ENCODE measurements around the gene BTG4.
A peak's percentile ranks its signal among the peaks of the same experiment; 100 is the strongest.

BTG4 gene

DNA sequence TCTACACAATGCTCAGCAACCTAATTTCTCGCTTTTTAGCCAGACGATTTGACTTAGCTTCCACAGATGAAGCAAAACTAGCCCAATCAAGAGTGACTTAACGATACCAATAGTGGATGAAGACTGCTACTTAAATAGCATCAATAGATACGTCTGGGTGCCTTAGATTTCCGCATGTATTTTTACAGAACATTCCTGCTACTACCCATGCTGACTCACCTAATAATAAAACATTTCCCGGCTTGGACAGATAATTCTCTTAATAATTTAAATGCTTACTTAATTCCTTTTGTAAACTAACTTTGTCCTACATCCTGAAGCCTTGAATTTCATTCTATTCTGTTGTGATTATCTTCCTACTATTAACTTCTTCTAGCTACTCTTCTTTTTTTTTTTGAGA, 23.1 kb upstream of the BTG4 start:
- DNase-seq: no peak

DNA sequence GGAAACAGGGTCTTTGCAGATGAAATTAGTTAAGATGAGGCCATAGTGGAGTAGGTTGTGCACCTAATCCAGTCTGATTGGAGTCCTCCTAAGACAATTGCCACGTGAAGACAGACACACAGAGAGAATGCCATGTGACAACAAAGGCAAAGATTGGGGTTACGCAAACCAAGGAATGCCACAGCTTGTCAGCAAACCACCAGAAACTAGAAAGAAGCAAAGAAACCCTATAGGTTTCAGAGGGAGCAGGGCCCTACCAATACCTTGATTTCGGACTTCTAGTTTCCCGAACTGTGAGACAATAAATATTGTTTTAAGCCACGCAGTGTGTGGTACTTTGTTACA, 20.2 kb upstream of the BTG4 start:
- no peak for DNase-seq

DNA sequence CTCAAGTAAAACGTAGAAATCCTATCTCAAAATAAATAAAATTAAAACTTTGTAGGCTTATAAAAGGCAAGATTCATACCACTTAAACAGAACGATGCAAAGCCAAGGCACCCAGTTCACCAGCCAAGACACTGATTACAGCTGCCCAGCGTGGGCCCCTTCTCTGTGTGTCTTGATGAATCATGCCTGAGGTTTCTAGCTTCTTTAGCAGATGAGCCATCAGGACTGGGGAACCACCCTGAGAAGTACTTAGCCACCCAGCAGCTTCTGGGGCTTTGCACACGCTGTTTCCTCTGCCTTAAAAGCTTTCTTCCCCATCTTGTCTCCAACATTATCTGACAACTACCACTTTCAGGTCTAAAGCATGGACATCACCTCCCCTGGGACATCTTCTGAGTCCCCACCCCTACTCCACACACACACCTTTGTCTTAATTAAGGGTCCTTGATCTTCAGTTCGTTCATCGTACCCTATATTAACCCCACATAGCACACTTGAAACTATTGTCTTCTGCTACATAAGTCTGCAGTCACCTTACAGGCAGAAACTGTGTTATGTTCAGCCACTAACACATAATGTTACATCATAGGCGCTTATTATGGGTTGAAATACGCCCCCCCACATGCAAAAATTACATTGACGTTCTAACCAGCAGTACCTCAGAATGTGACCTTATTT, 19.6 kb upstream of the BTG4 start:
- peak in 2 of 4 experiments; percentile 8 to 21 for DNase-seq

DNA sequence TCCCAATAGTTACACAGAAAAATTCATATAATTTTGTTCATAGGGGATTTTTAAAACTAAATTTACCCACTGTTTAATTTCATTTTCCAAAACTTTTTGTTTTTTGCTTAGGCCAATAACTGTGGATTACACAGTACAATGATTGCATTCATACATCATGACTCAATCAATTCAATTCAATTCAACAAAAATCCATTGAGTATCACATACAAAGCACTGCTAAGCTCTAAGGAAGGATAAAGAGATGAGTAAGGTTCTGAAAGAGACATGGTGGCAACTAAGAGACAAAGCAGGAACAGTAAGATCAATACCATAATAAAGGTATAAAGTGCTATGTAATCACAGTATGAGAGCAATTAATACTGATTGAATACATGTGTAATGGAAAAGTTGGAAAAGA, 18.9 kb upstream of the BTG4 start:
- no peak for DNase-seq

DNA sequence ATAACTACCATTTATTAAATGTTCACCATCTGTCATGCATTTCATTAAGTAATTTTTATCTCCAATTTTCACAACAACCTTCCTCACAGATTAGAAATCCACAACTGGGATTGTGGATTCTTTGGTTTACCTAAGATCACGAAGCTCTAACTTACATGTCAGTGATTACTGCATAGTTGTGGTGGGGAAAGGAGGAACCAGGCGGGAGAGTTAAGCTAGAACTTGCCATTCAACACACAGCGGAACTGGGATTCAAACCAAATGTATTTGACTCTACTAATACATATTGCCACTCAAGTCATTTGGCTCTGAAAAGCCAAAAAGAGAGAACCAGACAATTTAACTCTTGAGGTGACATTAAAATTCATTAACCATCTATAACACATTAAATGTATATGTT, 17.9 kb upstream of the BTG4 start:
- no peak for DNase-seq

DNA sequence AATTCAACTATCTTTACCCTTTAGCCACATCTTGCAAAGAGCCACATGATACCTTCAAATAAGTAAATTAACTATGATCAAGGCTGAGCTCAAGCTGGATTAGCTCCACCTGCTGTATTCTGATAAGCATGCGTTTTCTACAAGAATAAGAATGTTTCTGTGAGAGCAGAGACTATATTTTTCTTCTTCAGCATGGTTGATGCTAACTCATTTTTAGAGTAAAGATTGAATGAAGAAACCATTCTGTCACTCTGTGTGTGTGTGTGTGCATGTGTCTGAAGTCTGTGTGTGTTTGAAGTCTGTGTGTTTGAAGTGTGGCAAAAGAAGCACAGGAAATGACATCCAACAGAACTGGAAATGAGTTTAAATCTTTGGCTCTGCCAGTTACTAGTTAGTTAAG, 16.4 kb upstream of the BTG4 start:
- no peak for DNase-seq

DNA sequence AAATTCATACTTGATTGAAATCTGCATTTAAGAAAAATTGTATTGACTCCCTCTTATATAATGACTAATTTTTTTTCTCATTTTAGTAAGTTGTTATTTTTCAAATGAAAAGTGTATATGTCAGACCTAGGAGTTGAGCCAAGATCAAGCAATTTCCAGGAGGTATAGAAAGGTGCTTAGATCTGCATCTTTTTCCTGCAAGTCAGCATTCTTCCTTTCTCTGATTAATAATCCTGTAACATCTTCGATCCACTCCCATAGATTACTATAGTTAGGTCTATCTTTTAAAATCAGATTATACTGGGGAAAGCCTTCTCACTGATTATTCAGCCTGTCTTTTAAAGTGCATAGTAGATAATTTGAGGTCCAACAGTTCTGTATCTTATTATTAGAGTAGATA, 15.1 kb upstream of the BTG4 start:
- no peak for DNase-seq

DNA sequence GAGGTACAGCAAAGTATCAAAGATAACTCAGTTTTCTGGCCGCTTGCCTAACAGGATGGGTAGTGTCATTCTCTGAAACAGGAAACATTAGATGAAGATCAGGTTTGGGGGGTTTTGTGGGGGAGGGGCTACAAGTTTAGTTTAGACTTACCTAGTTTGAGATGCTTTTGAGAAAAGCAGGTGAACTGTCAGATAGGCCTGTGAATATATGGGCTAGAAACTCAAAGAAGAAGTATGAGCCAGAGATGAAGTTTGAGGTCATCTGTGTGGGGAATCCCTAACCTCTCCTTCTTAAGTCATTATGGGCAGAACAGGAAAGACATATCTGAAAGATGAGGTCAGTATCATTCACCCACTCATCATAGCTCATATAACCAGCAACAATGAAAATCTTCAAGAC, 14.3 kb upstream of the BTG4 start:
- DNase-seq: no peak

DNA sequence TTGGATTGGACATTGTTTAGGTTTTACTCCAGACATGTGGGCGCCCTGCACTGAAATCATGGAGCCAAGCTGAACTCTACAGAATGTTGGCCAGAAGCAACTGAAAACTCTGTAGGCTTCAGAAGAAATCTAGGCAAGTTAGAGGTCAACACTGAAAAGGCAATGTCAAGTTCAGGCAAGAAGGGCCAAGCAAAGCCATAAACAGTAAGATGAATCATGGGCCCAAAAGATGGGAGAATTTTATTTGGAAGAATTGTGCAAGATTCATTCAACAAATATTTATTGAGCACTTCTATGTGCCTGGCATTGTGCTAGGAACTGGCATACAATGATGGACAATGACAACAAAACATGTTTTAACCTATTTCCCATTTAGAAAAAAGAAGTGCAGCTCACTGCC, 13.3 kb upstream of the BTG4 start:
- no peak for DNase-seq

DNA sequence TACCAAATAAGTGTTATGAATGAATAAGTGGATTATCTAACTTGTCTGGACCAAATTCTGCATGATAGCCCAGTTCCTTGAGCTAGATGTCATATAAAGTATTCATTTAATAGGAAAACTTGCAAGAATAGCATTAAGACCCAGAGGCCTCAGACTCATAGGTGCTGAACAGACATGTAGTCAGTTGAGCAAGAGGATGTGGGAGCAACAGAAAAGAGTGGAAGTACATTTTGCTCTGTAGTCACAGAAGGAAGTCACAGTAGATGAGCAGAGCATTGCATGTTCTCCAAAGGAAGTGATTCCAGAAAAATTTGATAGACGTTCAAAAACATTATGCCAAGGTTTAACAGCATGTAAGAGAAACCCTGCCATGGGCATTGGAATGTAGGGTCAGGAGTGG, 11.9 kb upstream of the BTG4 start:
- DNase-seq: no peak

DNA sequence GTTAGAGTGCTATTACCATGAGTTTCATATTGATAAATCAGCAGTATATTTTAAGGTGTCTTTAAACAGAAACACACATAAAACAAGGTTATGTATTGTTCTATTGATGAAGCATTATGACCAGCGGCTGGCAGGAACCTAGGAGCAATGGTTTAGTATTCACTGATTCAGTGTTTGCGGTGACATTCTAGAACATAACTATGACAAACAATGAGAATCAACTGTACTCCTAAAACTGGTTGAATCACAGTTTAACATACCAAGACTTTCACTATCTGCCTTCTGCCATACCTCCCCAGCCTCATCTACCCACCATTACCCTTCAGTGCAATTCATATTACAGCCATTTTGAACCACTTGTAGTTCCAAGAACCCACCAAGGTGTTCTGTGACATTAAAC, 11.2 kb upstream of the BTG4 start:
- DNase-seq: no peak

DNA sequence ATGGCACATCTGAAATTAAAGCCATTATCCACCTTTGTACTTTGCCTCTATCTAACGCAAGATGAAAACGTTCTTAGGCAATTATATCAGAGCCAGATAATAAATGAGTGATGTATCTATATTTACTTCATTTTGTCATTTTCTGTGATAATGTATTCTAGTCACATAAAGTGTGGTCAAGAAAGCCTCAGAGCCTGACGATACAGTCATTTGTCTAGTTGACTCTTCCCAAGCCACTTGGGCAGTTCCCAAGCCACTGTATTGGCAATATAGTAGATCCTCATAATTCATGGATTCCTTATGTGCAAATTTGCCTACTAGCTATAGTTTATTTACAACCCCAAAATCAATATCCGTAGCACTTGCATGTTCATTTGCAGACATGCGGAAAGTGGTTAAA, 10.2 kb upstream of the BTG4 start:
- no peak for DNase-seq

DNA sequence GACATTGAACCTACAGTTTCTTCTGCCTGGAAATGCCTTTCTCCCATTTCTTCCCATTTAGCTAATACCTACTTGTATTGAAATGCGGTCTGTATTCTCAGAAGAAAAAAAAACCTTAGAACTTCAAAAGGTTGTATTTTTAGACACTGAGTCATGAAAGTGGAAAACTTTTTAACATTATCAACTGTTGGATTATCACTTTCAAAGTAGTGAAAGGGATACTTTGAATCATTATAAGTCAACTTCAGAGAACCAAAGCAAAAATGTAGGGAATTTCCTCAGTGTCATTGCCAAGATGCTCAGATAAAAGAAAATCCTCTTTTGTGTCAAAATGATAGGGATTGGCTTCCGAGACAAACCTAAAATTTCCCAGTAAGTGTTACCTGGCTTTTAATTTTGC, 8.9 kb upstream of the BTG4 start:
- no peak for DNase-seq

DNA sequence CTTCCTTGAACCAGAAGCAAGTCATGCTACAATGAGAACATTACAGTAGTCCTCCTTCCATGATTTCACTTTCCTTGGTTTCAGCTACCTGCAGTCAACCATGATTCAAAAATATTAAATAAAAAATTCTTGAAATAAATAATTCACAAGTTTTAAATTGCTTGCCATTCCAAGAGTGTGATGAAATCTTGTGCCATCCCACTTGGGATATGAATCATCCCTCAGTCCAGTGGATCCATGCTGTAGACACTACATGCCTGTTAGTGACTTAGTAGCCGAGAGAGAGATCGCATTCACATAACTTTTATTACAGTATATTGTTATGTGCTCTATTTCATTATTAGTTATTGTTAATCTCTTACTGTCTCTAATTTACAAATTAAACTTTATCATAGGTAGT, 8.4 kb upstream of the BTG4 start:
- DNase-seq: no peak

DNA sequence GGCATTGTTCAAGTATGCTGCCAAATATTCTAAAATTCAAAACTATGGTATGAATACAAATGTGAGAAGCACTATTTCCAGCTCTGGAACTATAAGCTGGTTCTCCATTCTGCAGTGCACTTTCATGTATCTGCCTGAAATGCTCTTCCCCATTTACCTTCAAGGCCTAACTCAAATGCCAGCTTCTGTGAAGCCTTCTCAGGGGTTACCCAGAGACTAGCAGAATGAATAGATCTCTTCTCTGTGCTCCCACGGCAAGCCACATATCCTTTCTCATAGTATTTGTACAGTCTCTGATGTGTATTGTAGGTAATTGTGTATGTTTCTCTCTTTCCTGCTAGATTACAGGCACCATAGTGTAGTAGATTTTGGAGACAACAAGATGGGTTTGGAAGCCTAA, 6.5 kb upstream of the BTG4 start:
- no peak for DNase-seq

DNA sequence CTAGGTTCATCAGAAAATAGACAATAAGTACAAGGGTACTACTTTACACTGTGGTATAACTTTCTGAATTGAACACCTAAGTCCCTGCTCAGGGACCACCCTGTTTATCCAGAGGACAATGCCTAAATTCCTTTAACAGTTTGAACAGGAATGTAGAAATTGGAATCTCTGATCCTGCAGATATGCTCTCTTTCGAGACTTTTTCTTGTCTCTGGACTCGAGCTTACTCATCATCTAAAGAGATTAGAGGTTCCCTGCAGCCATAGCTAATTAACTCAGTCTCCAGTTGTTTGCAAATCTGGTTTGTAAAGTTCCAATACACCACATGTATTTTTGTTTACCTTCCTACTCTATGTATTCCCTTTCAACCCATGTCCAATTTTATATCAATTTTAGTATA, 3.4 kb upstream of the BTG4 start:
- no peak for DNase-seq

DNA sequence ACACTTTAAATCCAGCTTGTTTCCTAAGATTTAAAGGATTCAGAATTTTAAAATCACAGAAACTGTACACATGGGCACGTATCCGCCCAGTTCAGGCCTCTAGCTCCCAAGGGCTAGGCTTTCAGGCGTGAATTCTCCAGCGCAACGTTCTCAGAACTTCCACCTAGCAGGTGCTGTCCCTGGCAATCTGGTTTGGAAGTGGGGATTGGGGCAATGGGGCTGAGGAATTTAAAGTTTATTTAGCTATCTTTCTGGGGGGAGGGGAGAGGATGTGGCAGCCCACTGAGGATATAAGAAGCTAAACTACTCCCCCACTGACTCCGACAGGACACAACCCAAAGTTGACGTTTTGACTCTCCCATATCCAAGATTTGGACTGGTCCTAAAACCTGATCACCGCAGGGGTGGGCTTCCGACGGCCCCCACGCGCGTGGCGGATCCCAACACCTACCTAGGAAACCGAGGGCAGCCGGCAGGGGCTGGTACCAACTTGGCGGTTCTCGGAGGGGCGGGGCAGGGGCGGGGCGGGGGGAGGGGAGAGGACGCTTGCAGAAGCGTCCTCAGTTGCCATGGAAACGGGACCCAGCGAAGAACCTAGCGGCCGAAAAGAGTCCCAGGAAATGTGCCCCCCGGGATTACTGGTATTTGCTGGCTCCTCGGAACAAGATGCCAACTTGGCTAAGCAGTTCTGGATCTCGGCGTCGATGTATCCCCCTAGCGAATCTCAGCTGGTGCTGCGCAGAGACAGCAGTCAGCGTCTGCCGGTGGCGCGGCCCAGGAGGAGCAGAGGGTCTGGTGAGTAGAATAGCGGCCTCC, 2.2 kb upstream of the BTG4 start, which contains the start of gene HOATZ:
HOATZ (plus strand) TSS at position 563 of the 816 bp plus-strand sequence; CDS start at position 570, 7 bp downstream.
- peak in 2 of 4 experiments; percentile 2 to 13 for DNase-seq

DNA sequence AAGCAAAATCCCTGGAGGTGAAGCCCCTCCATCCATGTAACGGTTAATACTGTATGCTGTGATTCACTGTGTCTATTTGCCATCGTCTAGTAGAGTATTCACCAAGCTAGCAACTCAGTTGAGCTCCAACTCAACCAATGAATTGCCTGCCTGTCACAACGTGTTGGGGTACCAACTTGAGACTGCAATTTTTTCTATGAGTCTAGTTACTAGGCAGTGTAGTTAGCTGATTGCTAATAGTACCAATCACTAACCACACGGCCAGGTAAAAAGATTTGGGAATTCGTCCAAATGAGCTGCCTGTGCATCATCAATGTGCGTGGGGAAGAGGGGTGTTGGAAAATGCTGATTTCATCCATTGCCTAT, 1.0 kb upstream of the BTG4 start:
- no peak for DNase-seq

DNA sequence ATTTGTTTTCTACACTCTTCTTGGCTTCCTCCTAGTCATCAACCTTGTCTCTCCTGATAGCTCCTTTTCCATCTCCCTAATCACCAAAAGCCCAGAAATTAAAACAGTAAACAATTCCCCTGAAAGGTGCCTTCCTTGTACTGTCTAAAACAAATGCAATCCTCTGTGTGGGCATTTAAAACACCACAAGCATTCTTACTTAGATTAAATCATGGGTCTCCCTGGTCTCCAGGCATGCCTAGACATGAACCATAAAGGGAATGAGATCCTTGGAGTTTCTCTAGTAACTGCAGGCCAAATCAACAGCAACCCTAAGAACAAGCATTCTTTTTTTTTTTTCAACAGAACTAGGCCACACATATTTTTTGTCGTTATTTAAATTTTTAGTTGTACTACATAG, 1.9 kb downstream of the BTG4 start:
- DNase-seq: no peak

DNA sequence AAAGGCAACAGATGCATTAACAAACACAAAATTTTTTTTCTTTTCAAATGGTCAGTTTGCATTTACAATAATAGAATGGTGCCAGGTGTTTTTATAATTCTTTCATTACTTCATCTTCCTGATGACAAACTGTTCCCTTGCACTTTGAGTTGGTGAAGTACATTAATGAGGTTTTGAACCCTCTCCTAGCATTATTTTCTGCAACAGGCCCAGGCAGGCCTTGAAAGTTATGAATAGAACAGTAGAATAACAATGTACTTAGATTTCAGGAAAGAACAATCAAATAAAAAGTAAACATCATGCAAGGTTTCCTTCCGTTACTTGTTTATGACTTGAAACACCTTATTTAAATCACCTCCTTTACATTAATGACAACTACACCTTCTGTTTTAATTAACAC, 9.6 kb downstream of the BTG4 start:
- no peak for DNase-seq

DNA sequence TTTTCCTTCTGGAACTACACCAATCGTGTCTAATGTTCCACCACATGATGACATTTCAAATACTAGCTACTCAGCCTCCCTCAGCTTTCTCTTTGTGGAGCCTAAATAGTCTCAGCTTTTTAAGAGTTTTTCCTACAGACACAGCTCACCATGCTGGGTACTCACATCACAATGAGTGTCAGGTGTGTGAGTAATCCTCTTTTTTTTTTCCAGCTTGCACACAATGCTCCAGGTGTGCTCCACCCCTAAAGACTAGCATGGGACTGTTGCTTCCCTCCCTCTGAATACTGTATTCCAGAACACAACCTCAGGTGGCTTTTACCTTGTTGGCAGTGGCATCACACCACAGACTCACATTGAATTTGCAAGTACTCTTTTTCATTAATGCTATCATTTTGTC, 11.7 kb downstream of the BTG4 start:
- no peak for DNase-seq

DNA sequence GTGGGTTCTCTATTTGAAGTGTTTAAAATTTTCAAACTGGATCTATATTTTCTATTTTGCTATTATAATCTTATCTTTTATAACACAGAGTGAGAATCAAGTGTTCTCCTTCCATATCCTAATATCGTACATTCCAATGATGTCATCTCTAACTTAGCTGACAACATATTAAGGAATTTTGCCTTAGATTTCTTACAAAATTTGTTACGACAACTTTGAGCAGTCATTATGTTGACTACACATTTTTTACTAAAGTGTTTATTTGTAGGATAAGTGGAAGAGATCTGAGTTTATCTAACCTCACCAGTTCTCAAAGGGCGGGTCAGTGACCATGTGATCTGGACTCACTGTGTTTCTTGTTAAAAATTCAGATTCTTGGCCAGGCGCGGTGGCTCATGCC, 12.7 kb downstream of the BTG4 start:
- DNase-seq: no peak

DNA sequence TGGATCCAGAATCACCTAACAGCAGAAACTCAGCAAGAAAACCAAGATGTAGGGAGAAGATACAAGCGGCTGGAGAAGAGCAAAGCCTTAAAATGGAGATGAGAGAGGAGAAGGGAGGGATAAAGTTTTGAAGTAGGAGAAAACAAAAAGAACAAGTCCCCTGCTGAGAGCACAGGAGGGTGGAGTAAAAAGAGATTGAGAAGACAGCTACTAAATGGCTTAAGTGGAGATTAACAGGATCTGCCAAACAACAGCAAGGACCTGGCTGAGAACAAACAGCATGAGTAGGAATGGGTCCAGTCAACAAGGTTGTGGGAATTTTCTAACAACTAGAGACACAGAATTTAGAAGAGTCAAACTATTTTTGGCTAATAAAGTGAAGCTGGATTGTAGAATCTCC, 18.1 kb downstream of the BTG4 start:
- DNase-seq: no peak

DNA sequence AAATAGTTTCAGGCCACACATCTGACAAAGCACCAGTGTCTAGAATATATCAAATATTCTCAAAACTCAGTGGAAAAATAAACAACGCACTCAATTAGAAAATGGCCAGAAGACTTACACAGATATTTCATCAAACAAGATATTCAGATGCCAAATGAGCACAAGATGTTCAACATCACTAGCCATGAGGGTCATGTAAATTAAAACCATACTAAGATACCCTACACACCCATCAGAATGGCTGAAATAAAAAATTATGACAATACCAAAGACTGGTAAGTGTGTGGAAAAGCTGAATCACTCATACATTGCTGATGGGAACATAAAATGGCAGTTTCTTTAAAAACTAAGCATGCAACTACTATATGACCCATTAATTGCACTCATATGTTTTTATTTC, 21.7 kb downstream of the BTG4 start:
- DNase-seq: no peak

DNA sequence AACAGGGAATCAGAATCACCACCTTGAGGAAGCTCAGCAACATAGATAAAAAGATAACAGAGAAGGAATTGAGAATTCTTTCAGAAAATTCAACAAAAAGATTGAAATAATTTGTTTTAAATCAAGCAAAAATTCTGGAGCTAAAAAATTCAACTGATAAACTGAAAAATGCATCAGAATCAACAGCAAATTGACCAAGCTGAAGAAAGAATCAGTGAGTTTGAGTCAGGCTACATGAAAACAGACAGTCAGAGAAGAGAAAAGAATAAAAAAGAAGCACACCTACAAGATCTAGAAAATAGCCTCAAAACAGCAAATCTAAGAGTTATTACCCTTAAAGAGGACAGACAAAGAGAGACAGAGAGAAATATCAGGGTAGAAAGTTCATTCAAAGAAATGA, 28.8 kb downstream of the BTG4 start:
- DNase-seq: no peak

All from activated naive CD4-positive, alpha-beta T cell (primary cell).